Stimulated activated CD4-positive, alpha-beta T cell treated with anti-CD3 and anti-CD28 coated beads, Interleukin-12 subunit alpha, Interleukin-12 subunit beta, amount 100 ng/mL, for 48 hours (primary cell): Measurements from ENCODE around the gene EVX2.
A peak's percentile ranks its signal among the peaks of the same experiment; 100 is the strongest.

Experiments
- DNase-seq, 3 donors: peaks; one replicate each; pipeline ENCODE4 v3.0.0-alpha.2; 2020; ENCODE audit warnings: low read depth in 2 of 3, low spot score in 1 of 3

Gene EVX2

DNA sequence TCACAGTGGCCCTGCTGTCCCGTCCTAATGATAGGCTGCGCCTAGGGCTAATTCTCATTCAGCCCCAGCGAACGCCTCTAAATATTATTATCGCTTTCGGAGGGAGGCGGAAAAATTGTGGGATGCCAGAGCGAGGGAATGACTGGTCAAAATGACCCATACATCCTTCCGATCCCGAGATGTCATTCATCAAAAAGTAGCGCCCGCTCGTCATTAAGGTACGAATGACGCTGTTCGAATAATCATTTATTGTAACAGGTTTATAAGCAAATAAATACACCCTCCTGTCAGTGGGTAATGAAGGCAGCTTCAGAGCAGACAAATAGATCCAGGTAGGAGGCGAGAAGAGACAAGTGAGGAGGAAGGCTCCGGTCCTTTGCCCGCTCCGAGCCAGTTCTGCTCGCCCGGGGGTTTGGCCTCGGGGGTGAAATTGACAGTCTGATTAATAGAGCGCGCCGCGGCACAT lies at the start of gene EVX2:
Gene EVX2, minus strand, starts transcription at position 167 of the 466 bp plus-strand sequence. CDS start 186 bp downstream, outside the sequence.
- DNase-seq: no peak

GRCh38 chr2:176133389-176133788 lies 49.6 kb upstream of the EVX2 start:
- DNase-seq: no peak

DNA sequence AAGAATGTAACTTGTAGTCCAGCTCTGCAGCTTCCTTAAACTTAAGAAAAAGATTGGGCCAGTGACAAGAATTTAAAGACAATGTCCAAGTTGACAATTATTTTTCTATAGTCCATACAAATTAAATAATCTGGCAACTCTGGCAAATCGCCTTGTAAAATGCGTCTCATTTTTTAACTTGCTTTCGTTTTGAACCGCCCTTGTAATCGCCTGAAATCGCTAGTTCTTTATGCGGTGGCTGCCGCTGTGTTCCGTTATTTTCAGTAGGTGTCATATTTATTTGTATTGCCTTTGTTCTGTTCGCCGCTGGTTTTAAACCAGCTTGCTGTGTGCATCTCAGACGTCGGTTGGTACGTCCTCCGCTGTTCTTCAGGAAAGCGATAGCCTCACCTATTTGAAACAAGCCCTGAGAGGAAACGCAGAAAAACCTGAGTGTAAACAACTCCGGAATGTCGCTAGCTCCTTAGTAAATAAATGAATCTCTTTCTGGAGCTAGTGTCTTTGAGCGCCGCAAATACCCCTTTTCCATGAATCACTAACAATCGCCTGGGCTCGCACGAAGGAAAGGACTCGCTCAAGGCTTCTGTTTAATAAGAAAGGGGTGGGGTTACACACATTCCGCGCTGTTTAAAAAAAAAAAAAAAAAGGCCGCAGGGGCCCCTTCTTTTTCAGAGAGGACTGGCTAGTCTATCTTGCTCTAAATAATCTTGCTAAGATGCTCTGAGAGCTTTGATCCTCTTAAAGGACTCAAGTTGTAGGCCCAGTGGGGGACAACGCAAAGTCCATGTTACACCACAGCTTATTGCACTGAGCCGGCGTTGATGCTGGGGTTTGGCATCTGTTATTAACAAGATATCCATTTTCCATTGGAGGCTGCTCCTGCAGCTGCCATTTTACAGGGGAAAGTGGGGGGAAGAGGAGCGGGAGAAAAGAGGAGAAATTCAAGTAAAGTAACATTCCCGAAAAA lies 48.7 kb upstream of the EVX2 start:
- DNase-seq: no peak

- no peak for DNase-seq
Measured at GRCh38 chr2:176131848-176132158, 48.0 kb upstream of the EVX2 start.

GRCh38 chr2:176130957-176131847 lies 47.4 kb upstream of the EVX2 start:
- DNase-seq: no peak

GRCh38 chr2:176130147-176130956 lies 46.6 kb upstream of the EVX2 start:
- DNase-seq: no peak

- no peak for DNase-seq
Measured at GRCh38 chr2:176129813-176130146, 46.0 kb upstream of the EVX2 start.

GRCh38 chr2:176128982-176129796 lies 45.4 kb upstream of the EVX2 start, which contains the start of gene HOXD8:
Gene HOXD8 (plus strand): TSS chr2:176129705. CDS start chr2:176130367, 662 bp downstream.
- no peak for DNase-seq

DNA sequence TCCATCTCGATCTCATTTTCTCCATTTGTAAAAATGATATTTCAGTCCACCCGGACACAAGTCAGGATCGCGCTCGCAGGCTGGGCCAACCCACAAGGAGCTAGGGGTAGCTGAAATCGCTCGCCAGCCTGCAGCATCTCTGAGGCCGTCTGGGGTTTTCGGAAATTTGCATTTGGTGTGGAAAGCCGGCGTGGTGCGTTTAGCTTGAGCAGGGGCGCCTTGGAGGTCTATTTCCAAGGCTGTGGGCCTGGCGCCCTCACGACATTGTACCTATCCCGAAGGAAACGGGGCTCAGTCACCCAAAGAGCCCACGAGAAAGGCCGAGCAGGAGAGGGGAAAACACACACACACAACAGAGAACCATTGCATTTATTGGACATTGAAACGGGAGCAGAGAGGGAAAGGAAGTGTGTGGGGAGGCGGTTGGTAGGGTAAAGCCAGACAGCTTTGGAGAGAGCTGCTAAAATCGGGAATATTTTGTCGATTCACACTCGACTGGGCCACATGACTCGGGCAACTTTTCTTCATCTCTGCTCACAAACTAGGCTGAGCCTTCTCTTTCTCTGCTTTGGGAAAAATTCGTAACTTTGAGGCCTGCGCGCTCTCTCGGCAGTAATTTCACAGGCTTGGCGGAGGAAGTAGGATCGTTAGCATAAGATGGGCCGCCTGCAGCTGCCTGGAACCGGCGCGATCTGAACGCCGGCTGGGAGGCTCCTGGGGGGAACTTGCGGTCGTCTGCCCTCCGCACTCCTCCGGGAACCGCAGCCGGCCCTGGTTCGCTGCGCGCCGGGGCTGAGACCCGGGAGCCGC lies 44.6 kb upstream of the EVX2 start:
- no peak for DNase-seq

GRCh38 chr2:176127774-176128072 lies 44.0 kb upstream of the EVX2 start:
- no peak for DNase-seq

DNA sequence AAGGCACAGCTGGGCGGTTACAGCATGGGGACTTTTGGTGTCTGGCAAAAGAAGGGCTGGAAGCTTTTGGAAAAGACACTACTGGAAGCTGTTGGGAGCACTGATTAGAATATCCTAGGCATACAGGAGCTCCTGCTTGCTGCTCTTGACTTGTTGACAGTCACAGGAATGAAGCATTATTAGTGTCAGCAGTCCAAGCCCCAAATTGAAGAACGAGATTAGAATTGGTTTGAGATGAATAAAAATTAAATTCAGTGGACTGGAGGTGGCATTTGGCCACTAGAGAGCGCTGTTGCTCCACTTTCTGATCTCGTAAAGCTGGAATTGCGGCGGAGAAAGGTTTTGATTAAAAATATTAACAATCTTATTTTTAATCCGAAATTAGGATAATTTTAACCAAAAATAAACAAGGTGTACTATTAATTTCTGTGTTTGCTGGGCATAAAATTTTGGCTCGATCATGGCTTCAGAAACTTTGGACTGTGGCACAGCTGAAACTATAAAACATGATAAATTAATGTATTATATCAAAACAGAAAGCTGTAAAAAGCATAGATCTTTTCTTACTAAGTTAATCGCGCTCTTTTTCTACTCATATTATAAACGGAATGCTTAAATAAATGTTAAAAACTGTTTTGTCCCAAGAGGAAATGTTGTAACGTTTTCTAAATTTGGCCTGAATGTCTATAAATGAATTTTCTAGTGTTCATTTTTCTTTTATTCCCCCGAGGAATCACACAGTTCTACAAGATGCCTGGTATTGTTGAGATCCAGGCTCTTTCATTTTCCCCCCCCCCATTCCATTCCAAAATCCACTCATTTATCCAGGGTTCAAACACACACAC lies 43.4 kb upstream of the EVX2 start:
- DNase-seq: peak in 2 of 3 donors; percentile 54 to 69

DNA sequence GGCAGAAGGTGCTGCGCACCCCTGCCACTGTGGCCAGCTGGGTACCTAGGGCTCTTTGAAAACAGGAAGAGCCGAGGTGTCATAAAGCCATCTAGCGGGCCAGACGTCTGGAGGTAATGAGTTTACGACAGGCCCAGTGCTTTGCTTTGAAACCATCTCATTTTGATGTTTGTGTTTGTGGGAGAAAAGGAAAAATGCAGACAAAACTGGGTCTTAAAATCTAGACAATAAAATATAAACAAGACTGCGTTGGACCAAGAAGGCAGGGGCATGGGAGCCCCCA lies 42.0 kb upstream of the EVX2 start:
- no peak for DNase-seq

GRCh38 chr2:176124947-176125771 lies 41.4 kb upstream of the EVX2 start:
- no peak for DNase-seq

DNA sequence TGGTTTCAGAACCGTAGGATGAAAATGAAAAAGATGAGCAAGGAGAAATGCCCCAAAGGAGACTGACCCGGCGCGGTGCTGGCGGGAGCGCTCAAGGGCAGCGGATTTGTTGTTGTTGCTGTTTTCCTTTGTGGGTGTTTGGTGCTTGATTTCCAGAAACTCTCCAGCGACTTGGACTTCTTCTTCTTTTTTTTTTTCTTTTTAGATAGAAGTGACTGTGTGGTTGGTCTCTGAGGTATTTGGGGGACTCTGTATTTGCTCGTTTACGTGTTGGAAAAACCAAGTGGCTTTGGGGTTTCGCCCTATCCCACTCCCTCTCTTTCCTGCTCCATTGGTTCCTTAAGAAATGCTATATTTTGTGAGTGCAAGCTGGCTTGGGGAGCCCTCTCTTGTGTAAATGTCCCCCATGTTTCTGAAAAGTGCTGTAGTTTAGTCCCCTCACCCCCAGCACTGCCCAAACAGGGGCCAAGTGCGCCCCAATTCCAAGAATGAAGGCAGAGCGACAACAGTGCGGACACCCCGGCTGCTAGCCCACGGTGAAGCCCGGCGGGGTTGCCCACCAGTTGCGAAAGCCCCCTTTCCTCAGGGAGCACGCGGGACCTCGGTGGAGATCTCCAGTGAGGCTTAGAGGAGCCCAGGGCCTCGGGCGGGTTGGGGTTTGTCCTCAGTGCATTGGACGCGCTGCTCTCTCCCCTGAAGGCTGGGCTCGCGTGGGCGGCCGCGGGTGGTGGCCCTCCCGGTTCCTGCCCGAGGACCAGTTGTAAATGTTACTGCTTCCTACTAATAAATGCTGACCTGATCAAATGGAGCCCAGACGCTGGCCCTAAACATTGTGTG lies 40.6 kb upstream of the EVX2 start:
- DNase-seq: no peak

GRCh38 chr2:176123411-176124109 lies 39.8 kb upstream of the EVX2 start:
- DNase-seq: no peak

GRCh38 chr2:176122683-176123410 lies 39.1 kb upstream of the EVX2 start, which contains the start of gene HOXD9:
Gene HOXD9 (plus strand): TSS chr2:176122719. CDS start chr2:176122769, 50 bp downstream.
- no peak for DNase-seq
